HG03565 (cell line): Measurements from ENCODE around the gene DIS3L2.

Experiments
- ATAC-seq: cut with Tn5 transposase; IDR thresholded peaks from one replicate; pipeline ENCODE4 v1.9.1; 2021; ENCODE audit warnings: mild to moderate bottlenecking, moderate library complexity; ENCODE audit not compliant: unreplicated experiment

The DIS3L2 gene

DNA sequence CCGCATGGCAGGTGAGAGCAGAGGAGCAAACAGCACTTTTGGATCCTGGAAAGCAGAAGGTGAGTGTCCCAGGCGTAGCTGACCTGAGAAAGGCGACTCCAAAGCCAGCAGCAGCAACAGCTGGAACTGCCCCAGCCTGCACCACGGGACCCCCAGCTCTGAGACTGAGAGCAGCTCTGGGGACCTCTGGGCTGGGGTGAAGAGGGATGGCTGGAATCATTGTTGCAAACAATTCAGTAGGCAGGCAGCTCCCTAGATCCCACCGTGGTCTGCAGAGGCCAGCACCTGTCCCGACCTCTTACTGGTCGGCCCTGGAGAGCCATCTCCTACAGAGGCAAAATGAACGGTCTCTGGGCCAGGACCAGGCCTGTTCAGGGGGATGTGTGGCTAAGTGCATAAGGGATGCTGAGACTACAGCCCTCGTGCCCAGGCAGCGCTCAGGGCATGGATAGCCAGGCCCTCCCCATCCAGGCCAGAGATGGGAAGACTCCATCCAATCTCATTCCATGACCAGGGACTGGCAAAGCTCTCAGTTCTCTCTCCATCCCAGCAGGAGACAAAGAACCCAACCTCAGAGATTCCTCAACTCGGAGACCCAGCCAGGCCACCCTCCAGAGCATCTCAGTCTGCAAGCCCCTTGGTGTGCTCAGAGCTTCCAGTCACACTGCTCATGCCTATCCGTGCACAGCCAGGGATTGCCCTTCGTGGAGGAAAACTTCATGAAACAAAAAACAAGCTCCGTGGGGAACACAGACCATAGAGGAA is 378.8 kb downstream of the DIS3L2 start:
- ATAC-seq, result no peak

DNA sequence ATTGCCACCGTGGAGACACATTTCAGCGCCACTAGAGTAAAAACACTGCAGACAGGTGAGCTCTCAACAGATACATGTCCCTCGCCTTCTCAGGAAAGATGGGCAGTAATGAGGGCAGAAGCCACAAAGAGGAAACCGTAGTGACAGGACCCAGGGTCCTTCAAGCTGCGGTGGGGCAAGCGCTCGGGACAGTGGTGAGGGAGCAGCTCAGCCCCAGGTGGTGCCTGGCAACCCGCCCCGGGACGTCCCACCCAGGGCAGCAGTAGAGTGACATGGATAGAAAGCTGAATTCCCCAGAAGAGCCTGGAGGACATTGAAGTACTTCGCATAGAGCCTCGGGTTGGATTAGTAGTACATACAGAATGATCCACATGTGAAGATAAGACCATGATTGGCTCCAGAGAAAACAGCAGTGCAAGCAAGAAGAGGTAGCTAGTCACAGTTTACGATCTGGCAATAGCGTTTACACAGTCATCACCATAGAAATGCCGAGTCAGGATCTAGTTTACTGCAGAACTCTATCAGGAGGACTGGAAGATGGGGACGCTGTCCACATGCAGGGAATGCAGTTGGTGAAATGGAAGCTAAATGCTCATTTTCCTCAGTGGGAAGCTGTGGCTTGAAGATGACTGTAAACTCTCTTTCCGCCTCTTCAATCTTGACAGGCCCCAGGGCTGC is 379.7 kb downstream of the DIS3L2 start:
- no peak for ATAC-seq

DNA sequence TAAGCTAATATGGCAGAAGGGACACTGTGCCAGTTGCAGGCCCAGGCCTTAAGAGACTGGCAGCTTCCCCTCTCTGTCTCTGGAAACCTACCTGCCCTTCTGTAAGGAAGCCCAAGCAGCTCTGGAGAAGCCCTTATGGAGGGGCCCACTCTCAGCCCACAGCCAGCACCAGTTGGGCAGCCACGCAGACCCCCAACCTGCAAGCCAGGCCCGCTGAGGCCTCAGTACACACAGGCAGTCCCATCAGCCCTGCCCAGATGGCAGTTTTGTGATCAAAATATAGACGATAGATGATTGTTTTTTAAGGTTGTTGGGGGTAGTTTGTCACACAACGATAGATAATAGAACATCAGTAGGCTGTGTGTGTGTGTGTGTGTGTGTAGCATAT is 380.2 kb downstream of the DIS3L2 start:
- no peak for ATAC-seq

DNA sequence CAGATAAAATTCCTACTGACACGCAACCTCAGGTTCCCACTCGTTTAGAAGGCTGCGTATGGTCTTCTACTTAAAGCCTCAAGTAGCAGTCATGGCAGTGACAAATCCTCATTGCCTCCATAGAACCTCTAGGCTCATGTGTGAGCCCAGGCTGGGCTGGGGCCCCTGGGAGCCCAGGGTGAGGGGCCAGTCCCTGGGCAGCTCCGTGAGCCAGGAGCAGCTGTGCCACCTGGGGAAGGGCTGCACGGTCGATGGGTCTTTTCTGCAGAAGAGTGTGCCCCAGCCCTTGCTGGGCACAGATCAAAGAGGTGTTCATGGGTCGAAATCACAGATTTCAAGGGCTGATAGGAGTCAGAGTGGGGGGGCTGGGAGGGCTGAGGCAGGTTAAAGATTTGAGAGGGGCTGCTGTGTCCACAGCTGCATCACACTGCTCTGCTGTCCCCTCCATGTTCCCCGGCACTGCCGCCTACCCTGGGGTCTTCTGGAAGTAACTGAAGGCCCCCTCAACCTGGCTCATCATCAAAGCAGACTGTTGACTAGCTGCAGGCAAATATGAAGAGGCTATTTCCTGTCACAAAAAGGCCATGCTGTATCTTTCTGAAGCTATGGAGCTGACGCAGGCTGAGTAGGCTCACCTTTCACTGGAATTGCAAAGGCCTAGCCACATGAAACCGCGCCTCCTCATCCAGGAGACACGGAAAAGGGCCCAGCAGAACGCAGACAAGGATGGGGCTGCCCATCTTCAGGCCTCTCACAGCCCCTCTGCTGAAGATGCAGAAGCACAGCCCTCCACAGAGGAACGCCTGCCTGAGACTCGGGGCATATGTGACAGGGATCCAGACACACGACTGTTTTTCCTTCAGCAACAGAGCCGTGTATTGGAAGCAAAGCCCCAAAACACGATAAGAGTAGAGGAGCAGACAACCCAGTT is 381.4 kb downstream of the DIS3L2 start:
- ATAC-seq, result no peak

DNA sequence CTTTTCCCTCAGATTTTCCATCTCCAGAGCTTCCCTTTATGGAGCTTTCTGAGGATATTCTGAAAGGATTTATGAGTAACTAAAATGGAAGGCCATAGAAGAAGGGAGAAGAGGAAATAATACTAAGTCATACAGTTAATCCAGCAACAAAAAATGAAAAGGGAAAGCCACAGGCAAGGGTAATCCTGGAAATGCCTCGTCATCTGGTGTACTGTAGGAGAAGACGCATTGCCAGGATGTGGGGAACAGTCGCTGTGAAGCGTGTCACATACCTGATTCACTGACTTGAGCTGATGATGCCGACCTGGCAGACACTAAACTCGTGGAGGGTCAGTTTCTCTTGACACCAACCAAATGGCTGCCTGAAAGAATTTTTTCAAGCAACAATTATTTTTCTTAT is 382.3 kb downstream of the DIS3L2 start:
- no peak for ATAC-seq

DNA sequence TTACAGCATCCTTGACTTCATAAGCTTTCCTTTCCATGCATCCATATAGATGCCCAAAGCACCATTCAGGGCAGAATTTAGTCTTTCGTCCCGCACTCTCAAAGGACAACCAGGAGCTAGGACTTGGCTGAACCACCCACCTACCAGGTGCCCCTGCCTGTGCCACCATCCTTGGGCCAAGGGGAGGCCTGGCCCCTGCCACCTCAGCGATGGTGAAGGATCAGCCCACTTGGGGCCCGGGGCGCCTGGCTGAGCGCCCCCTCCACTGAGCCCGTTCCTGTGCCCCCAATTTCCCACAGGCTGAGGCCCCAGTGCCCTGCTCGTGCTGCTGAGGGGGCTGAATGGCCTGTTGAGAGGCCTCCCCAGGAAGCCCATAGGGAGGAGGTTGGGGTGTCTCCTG is 383.7 kb downstream of the DIS3L2 start:
- no peak for ATAC-seq

DNA sequence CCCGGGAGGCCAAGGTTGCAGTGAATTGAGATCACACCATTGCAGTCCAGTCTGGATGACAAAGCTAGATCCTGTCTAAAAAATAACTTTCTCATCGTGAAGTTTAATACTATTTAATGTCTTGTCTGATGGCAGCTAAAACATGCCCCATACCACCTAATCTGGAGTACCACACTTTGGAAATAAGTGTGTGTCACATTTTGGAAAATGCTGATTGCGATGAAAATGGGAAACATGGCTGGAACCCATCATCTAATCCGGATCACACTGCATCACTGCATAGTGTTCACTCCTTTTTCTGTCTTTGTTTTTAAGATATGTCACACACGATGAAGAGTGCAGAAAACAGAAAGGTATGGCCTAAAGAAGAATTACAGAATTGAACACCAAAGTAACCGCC is 385.9 kb downstream of the DIS3L2 start:
- ATAC-seq, result no peak

DNA sequence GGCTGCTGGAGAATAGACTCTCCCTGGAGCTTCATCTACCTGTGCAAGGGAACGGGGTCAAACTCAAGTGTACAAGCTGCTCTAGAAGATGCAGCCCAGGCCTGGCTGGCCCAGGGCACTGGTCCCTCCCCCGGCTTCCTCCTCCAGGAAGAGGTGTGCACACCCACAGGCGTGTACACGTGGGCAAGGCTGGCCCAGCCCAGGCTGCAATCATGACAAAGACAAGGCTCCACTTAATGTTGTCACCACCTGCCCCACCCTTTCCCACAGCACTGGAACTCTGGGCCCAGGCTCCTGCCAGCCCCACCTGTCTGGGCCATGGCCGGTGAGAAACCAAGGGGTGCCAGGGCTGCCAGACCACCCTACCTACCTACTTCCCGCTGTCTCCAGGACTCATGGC is 387.4 kb downstream of the DIS3L2 start:
- no peak for ATAC-seq

DNA sequence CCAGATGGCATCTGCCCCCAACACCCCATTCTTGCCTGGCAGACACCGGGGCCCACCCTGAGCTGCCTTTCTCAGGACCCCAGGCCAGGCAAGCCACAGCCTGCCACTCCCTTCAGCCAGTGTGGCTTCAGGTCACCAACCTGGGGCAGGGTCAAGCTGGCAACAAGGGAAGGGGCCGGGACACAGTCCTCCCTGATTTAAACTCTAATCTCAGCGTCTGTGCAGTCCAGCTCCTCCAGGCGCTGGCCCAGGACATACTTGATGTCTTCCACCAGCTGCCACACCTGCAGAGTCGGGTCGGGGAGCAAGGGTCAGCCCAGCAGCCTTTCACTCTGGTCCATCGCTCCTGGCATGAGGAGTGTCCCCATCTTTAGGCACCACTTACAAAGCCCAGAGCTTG is 388.0 kb downstream of the DIS3L2 start:
- ATAC-seq, result no peak

DNA sequence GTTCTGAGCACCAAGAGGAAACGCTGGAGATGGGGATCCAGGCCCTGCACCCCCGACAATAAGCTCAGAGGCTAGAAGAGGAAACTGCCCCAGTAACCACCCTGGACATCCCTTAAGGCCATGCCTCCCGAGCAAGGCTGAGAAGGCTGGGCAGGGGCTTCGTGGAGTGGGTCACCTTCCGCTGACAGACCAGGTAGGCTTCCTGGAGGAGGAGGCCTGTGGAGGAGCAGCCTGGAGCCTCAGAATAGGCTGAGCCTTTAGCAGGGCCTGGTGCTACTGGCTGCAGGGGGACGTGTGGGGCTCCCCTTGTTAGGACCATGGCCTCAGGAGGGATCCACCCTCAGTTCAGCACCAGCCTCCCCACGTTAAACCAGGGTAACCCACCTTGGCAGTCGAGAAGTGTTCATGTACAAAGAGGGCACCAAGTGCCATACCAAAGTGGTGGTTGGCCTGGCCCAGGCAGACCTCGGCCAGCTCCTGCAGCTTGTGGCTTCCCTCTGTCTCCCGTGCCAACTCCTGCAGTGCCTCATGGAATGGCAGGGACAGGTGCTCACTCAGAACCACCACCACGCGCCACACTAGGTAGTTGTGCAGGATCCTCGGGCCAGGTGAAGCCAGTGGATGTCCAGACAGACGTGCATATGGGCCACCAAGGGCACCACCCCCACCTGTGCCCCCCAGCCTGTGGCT is 388.6 kb downstream of the DIS3L2 start:
- ATAC-seq, result no peak

DNA sequence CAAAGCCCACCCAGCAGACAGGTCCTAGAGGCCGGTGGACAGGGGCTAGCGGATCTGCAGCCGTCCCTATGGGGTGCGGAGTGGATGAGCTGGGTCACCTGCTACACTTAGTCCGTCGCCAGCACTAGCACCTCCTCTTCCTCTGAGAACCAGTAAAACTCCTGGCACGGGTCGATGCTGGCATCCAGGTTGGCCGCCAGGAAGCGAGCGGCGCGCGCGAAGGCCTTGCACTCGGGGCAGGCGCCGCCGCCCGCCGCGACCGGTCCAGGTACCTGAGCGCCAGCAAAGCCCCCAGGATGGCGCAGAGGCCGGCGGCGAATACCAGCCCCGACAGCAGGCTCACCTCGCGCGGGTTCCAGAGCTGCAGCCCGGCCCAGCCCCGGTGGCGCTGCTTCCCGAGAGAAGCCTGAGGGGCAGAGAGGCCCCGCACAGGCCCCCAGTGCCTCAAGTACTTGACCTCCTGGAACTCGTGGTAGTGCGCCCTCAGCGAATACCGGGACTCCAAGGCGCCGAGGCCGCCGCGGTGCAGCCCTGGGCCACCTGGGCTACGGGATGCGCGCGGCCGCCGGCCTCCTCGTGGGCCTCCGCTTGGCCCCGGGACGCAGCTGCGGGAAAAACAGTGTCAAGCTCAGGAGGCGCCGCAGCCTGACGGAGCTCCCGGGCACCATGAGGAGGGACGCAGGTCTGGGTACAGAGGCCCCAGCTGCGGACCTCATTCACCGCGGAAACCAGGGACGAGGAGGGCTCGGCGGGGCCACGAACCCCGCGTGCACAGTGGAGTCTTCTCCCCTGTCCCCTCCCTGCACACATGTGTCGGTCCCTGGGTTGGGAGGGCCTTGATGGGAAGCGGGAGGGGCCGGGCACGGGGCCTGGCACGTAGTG is 389.5 kb downstream of the DIS3L2 start:
- no peak for ATAC-seq

DNA sequence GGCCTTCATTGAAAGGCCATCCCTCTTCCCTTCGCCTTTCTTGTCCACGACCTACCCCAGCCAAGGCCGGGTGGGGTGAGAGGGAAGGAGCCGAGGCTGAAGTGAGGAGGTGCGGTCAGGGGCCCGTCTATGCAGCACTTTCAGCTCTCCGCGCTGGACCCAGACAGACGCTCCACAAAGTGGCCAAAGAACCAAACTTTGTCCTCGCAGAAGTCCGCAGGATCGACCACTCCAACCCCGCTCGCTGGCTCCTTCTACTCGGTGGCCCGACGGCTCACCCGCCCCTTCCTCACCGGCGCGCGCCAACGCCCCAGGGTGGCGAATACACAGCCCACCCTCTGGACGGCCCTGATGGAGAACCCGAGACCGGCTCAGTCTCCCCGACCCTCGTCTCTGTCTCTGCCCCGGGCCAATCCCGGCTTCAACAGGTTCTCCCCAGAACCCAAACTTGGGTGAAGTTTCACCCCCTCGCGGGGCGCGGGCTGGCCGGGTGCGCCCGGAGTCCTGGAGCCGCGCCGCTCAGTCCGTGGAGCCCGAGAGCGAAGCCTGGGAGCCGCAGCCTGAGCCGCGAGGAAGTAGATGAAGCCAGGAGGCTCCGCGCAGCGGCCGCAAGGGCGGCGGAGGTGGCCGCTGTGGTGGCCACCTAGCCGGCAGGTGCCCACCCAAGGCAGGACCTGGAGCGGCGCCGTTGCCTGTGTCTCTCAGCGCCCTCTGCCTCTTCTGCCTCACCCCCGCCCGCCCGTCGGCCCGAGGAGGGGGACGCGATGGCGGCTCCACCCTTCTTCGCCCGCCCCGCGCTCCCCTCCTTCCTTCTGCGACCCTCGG is 390.4 kb downstream of the DIS3L2 start:
- ATAC-seq, result no peak

DNA sequence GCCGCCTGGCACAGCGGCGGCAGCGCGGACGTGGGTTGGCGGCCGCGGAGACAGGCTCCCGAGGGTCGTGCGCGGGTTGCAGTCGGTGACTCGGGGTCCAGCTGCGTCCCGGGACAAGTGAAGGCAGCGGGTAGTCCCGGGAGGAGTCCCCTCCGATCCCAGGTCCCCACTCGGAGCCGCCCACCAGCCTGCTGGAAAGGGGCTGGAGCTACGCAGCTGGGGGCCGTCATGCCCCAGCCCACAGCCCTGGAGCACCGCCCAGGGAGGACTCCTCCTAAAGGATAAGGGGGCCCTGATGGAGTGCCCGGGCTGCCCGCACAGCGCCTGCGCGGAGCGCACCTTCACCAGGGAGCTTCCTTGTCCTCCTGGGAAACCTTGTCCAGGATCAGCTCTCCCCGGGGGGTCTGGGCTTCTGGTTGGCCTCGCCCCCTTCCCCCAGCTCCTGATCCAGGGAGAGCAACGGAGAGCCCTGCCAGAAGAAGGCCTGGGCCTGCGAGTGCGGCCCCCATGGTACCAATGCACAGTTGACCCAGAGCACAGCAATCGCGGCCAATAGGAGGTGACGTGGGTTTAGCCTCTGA is 391.1 kb downstream of the DIS3L2 start:
- no peak for ATAC-seq

DNA sequence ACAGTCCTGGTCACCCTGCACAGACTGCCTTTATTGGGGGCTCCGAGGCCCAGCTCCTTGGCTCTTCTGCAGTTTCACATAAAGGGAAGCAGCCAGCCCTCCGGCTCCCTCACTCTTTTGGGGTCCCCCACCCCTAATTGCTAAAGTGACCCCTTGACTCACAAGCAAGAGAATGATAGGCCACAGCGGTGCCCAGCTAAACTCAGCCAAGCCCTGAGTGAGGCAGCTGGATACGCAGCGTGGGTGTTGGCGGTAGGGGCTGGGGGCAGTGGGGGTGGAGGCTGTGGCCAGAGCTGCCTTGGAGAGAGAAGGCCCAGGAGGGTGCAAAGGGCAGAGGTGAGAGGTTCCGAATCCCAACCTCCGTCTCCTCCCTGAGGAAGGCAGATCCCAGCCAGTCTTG is 391.6 kb downstream of the DIS3L2 start:
- no peak for ATAC-seq

DNA sequence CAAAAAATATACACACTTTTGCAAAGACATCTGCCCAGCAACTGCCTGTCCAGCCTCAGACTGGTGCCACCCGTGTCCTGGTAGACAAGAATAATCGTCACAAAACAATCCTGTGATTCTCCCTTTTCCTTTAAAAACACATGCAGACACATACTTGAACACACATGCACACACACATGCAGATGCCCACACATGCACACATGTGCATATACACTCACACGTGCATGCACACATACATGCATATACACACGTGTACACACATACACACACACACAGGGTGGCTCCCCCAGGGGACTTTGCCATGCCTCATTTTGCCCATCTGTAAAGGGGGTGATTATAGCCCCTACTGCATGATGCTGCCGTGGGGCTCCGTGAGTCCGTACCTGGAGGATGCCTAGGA is 392.1 kb downstream of the DIS3L2 start:
- ATAC-seq, result no peak

DNA sequence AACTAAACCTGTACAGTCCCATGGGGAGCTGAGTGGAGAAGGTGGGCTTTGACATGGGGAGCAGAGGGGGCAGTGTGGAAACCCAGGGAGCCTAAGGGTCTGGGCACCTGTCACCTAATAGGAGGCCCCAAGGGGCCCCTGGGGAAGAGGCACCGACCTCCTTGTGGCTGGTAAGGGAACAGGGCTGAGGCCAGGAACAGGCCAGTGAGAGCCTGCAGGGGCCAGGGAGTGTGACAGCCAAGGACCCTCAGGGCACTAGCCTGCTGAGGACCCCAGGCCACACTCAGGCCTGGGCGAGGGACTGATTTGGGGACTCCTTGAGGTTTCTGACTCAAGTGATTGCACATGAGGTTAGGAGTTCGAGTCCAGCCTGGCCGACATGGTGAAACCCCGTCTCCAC is 392.6 kb downstream of the DIS3L2 start:
- ATAC-seq, result no peak

DNA sequence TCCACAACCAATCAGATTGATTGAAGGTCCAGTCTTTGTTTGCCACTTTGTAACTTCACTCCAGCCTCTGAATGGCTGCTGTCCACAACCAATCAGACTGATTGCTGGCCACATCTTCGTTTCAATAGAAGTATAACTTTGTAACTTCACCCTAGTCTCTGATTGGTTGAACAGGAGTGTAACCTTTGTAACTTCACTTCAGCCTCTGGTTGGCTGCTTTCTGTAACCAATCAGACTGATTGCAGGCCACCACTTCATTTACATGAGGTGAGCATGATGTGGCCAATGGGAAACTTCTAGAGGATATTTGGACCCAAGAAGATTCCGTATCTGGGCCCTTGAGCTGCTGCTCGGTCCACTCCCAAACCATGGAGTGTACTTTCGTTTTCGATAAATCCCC is 400.1 kb downstream of the DIS3L2 start:
- ATAC-seq, result no peak

DNA sequence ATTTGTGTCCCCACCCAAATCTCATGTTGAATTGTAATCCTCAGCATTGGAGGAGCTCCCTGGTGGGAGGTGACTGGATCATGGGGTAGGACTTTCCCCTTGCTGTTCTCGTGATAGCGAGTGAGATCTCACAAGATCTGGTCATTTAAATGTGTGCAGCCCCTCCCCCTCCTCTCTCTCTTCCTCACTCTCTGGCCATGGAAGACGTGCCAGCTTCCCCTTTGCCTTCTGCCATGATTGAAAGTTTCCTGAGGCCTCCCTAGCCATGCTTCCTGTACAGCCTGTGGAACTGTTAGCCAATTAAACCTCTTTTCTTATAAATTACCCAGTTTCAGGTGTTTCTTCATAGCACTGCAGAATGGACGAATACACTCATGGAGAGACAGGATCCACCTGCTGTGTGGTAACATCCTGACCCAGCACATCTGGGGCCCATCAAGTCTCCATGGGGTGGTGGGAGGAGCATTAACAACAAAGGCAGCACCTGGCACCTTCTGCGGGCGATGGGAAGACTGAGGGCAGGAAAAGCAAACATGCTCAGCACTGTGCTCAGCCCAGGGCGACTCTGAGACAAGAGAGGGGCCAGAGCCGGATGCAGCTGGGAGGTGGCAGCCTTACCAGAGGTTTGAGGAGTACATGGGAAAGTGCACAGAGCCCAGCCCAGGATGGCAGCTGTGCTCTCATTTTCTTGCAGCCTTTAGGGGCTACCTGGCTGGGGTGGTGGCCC is 400.8 kb downstream of the DIS3L2 start:
- no peak for ATAC-seq
